GM18517 (cell line): Measurements from ENCODE around the gene ALPK3.

Source experiments
- ATAC-seq: cut with Tn5 transposase; IDR thresholded peaks from one replicate; pipeline ENCODE4 v1.9.1; 2021; ENCODE audit warnings: mild to moderate bottlenecking, moderate library complexity; ENCODE audit not compliant: unreplicated experiment

ALPK3 gene

DNA sequence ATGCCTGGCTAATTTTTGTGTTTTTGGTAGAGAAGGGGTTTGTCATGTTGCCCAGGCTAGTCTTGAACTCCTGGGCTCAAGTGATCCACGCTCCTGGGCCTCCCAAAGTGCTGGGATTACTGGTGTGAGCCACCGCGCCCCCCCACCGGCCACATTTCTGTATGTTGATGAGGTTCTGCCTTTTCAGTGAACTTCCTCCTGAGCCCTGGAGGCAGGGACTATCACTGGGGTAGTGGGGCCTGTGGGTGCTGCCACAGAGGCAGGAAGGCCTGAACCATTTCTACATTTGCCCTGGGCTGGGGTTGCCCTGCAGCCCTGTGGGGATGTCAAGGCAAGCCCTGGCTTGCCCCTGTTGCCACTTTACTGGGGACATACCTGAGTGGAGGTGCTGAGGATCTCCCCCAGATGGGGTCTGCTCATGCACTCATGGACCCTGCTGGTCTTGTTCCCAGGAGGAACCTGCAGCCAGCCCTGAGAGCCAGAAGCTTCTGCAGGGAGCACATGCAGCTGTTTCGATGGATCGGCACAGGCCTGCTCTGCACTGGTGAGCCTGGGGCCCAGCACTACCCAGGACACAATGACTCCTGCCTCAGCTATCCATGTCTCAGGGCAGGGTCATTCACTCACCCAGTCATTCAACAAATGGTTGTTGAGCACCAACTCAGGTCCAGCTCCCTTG is 73.0 kb downstream of the ALPK3 start:
- no peak for ATAC-seq

DNA sequence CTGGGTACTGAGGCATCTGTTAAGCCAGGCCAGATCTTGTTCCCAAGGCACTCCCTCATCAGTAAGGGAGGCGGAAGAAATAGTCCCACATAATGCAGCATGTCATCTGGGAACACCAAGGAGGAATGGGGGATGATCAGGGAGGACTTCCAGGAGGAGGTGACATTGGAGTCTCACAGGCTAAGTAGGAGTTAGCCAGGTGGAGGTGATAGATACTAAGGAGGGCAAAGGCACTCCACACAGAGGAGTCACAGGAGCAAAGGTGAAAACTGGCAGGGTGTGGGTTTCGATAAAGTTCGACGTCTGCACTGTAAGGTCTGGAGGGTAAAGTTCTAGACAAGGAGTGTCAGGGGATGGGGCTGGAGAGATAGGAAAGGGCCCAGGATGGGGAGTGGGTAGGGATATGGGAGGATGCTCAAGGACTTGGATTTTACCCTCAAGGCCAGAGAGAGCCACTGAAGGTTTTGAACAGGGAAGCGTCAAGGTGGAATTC is 73.6 kb downstream of the ALPK3 start:
- ATAC-seq, result no peak

DNA sequence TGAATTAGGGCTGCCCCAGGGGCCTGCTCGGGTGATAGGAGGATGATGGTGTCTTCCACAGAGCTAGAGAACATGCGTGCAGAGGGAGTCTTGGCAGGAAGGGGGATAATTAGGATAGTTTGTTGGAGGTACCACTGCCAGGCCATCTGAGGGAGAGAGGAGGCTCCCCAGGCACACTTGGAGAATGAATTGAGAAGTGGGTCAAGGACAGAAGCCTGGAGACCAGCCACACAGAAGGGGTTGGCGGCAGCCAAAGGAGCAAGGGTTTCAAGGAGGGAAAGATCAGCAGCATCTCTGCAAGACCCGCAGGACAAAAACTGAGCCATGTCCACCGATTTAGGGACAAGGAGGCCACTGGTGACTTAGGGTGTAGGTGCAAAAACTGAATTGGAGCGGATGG is 74.2 kb downstream of the ALPK3 start:
- ATAC-seq, result no peak

DNA sequence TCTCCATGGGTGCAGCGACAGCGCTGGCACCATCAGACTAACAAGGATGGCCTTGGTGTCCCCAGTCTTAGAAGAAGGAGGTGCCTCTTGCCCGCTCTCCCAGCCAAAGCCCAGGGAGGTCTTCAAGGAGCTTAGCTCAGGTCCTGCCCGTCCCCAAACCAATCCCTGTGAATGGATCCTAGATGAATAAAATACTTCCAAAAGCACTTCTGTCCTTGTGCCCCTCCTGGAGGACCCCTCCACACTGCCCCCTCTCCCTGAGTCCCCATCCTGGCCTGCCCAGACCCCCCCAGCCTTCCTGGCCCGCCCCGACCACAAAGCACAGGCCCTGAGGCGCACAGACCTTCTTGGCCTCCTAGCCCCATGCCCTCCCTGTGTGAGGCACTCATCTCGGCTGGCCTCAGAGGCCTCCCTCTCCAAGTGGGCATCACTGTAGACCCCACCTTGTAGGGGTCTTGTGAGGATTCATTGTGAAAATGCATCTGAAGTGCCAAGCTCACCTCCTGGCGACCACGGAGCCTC is 75.7 kb downstream of the ALPK3 start:
- ATAC-seq, result no peak

DNA sequence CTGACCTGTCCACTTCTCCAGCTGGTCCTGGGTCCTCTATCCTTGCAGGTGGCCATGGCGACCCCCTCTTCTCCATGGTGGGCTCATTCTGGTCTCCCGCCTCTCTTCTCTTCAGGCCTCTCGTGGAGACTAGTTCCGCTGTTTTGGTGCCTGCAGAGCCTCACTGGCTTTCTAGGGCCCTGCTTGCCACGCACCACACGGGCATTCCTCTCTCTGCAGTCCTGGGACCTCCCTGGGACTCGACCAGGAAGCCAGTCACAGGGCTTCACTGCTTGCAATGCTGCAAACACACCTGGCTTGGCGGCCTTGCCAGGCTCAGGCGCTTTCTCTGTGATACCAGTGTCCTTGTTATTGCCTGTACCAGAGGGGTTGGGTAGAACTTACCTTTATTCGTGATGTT is 76.5 kb downstream of the ALPK3 start:
- no peak for ATAC-seq

DNA sequence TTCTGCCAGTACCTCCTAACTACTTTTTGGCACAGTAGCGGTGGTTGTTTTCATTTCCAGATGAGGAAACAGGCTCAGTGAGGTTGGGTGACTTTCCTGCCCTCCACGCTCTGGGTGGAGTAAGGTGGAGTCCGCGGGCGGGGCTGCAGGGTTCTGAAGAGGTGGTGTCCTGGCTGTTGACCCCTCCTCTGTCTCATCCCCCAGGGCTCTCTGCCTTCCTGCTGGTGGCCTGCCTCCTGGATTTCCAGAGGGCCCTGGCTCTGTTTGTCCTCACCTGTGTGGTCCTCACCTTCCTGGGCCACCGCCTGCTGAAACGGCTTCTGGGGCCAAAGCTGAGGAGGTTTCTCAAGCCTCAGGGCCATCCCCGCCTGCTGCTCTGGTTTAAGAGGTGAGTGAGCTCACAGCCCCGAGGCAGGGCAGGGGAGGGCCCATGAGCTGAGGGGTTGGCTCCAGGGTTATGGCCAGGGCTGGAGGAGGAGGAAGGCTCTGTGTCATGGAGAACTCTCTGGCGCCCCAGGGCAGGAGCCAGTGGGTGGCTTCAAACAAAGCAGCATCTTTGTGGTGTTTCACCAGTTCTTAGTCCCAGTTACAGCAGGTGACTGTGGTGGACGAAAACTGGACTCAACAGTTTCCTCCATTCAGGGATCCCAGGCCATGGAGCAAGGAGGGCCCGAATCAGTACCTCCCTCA is 77.7 kb downstream of the ALPK3 start:
- no peak for ATAC-seq

DNA sequence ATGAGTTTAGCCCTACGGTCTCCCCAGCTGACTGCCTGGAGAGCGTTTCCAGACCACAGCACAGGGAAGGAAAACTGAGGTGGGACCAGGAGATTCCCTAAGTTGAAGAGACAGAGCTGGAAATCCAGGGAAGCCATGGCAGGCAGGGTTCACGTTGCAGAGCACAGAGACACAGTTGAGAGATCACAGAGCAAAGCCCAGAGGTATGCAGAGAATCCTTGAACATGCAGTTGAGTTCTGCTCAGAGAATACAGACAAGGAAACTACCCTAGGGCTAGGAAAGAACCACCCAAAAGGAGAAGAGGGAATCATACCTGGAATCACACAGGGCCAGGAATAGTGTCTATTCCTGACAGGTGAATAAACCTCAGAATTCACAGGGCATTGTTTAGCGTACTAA is 81.6 kb downstream of the ALPK3 start:
- no peak for ATAC-seq

DNA sequence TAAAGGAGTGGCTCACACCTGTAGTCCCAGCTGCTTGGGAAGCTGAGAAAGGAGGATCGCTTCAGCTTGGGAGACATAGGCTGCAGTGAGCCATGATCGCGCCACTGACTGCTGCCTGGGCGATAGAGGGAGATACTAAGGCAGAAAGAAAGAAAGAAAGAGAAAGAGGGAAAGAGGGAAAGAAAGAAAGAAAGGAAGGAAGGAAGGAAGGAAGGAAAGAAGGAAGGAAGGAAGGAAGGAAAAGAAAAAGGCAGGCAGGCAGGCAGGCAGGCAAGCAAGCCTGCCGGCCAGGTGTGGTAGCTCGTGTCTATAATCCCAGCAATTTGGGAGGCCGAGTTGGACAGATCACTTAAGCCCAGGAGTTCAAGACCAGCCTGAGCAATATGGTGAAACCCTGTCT is 82.6 kb downstream of the ALPK3 start:
- no peak for ATAC-seq

DNA sequence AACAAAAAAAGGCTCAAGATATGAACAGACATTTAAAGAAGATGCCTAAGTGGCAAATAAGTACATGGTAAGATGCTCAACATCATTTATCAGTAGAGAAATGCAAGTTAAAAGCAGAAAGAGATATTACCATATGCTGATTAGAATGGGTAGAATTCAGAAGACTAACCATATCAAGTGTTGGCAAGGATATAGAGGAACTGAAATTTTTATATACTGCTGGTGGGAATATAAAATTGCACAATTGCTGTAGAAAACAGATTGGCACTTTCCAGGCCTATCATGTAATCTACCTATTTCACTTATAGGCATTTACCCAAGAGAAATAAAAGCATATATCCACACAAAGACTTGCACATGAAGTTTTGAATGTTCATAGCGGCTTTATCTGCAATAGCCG is 84.4 kb downstream of the ALPK3 start:
- no peak for ATAC-seq

DNA sequence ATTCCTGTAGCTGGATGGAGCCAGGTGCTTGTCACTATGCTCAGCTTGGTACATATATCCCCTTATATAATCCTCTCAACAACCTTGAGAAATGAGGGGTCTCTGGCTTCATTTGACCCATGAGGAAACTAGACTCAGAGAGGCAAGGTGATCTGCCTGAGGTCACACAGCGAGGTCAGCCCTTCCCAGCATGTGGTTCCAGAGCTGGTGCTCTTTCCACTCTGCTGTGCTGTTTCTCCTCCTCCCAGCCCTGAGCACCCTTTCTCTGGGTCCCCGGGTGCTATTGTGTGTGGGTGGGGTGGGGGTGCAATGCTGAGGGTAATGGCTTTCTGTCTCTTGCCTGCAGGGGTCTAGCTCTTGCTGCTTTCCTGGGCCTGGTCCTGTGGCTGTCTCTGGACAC is 86.6 kb downstream of the ALPK3 start:
- ATAC-seq, result no peak

DNA sequence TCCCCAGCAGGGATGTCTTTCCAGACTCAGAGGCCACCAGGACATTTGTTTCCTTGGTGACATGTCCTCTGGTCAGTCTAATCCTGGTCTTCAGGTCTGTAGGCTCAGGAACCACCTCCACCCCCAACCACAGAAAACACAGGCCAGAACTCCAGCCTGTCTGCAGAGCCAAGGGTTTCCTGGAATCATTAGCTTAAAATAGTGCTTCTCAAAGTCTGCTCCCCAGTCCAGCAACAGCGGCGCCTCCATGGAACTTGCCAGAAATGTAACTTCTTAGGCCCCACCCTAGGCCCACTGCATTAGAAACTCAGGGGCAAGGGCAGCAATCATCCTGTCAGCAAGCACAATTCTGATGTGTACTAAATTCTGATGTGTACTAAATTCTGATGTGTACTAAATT is 87.3 kb downstream of the ALPK3 start:
- no peak for ATAC-seq

DNA sequence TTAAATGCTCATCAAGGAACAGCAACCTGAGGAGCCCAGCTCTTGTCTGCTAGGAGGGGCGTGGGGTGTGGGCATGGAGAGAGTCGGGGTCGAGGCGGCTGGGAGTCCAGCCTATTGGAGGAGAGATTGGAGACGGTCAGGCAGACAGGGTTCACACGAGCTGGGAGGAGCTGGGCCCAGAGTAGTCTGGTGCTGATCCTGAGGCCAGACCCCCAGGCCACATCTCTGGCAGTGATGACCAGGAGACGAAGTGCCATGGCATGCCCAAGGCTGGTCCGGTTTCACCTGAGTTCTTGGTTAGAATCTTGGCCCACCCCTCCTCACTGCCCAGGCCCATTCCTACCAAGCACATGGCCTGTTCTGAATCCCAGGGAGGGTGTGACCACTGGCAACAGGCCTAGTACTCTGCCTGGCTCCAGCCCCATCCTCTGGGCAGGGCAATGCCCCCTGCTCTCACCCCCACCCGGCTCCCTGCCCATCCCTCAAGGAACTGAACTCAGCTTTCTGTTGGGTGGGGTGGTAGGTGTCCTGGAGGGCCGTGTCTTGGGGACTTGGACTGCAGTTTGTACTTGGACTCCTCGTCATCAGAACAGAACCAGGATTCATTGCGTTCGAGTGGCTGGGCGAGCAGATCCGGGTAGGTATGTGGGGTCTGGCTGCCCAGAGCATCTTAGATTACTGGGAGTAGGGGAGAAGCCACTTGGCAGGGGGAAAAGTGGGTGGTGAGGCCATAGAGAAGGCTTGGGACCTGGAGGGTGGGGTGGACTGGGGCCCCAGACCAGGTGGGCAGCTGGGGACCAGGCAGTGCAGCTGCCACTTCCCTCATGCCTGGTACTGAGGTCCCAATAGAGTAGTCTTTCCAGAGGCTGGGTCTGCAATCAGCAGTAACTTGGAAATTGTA is 88.1 kb downstream of the ALPK3 start:
- no peak for ATAC-seq

DNA sequence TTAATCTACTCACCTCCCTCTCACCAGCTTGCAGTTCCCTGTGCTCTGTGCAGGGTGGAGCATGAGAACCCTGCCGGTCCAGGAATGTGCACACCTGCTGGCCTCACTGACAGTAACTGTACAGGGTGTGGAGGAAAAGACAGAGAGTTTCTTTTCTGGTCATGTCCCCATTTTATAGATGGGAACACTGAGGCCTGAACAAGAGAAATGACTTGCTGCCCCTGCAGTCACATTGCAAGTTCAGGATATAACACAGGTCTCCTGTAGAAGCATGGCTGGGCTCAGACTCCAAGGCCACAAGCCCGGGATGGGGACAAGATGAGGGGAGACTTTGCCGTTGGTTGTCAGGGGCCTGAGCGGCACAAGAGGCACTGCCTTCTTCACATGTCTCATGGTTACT is 90.6 kb downstream of the ALPK3 start:
- no peak for ATAC-seq

DNA sequence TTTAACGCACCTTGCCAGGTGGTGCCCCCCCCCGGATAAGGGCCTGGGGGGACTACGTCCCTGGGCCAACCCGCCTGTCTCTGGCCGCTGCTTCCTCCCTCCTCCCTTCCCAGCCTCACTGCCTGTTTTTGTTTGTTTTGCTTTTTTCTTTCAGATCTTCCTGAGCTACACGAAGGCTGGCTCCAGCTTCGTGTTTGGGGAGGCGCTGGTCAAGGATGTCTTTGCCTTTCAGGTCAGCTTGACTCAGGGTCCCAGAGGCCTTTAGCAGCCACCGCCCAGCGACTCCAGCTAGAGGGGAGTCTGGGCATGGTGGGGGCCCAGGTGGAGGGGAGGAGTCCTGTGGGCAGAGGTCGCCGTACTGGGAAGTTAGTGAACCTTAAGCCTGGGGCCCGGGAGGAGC is 91.4 kb downstream of the ALPK3 start:
- no peak for ATAC-seq

DNA sequence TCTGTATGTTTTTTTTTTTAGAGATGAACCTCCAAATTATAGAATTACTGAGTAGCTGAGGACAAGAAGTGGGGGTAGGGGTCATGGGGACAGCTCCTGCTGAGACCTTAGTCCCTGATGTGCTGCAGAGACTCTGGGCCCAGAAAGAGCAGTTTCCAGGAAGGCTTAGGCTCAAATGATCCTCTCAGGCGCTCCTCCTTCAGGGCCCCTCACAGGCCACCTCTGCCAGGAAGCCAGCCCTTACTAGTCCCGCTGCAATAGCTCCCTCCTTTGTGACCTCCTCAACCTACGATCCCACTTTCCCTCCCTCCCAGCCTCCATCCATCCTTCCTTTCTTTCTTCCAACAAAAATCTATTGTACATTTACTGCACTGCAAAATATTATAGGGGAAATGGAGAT is 91.9 kb downstream of the ALPK3 start:
- ATAC-seq, result no peak

DNA sequence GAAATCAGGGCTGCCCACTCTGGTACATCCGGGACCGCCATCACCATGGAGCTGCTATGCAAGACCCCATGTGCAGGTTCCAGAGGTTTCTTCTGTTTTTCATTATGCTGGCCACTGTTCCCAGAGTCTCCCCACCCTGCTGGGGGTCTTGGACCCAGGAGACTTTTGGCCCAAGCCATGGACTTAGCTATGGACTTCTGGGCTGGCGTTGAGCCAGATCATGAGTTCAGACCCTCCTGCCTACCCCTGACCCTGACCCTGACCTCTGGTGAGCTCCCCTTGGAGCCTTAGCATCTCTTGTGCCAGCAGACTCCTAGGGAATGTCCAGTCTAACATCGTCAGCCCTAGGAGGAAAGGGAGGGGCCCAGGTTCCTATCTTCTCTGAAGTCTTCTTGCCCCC is 92.6 kb downstream of the ALPK3 start:
- no peak for ATAC-seq

DNA sequence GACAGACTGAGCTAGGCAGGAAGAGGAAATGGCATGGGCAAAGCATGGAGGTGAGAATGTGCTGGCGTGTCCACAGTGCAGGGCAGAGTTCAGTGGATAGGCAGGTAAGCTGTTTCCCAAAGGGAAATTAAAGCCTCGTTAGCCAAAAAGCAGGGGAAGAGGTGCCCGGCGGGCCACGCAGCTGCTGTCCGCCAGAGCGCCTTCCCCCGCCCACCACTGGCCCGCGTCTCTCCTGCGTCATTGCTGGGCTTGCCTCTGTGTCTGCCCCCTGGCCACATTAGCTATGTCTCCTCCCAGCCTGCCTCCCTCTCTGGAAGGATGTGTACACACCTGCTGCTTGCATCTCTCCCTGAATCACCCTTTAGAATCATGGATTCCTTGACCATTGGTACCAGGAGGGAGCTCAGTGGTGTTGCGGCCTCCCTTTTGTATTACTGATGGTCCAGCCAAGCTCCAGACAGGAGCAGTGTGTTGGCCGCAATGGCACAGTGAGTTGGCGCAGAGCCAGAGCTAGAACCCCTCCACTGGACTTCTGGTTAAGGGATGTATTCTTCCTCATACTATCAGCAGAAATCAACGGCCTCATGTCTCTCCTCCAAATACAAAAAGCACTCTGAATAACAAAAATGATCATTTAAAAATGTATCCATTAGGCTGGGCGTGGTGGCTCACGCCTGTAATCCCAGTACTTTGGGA is 93.9 kb downstream of the ALPK3 start:
- no peak for ATAC-seq

DNA sequence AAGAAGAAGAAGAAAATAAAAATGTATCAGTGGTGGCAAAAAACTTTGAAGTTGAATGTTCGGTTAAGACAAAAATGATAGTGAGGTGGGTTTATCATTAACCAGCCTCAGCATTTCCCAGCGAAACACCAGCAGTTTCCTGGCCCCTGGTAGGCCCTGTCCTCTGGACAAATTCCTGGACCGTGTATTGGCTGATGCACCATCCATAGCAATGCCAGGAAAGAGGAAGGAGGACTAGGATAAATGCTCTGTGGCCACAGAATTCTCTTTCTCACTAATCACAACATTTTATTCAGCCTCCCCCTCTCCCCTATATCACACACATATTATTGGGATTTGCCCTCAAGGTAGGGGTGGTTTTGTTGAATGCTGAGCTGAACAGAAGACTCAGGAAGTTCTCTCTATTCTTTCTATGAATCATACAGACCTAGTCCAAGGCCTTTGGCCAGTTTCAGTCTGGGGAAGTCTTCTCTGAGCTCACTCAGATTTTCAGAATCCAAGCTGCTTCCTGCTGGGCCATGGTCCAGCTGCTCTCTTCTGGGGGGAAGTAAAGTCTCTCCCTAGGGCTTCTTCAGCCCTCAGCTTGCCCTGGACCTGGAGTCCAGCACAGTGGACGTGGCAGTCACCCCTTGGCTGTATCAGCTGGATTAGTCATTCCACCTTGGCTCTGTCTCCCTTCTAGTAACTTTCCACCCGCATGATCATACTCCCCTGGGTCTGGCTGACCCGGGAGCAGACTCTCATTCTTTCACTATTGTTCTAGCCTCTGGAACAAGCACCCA is 94.9 kb downstream of the ALPK3 start:
- ATAC-seq, result no peak

DNA sequence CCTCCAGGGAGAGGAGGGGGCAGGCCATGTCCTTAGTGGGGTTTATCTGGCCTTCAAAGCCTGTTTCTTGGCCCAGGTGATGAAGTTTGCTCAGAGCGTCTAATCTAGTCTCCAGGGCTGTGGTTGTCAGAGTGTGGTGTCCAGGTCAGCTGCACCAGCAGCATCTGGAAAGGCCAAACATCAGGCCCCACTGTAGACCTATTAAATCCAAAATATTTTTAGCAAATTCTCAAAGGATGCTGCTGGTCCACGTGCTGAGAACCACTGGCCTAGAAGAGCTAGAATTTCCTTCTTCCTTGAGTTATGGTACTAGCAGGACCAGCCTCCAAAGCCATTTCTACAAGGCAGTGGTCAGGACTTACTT is 96.2 kb downstream of the ALPK3 start:
- no peak for ATAC-seq

DNA sequence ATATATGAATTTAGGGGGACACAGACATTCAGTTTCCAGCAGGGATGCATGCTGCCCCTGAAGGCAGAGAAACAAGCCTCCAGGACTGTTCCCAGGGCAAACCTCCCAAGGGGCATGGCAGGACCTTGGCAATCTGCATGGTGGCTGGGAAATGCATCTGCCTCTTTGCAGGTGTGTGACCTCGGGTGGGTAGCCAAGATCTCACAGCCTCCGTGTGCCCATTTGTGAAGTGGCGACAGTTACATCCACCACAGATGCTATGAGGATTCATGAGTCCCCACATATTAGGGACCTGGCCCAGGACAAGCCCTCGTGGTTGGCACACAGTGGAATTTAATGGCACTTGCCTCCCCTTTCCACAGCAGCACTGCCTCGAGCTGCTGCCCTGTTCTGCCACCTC is 97.2 kb downstream of the ALPK3 start:
- ATAC-seq, result no peak
